Mesenchymal stem cell (in vitro differentiated cells and primary cell): ENCODE results near the gene FAM168B.

Experiments
- DNase-seq: peaks from one replicate; pipeline ENCODE4 v3.0.0-alpha.2; 2013
- H2AFZ ChIP-seq: one replicate; pipeline ENCODE4 v1.6.1; 2013; ENCODE audit warnings: low read depth, mild to moderate bottlenecking, control low read depth, inconsistent platforms, low read length, moderate library complexity
- H2AK5ac ChIP-seq: 2 replicates; pipeline ENCODE4 v1.6.1; 2013; ENCODE audit warnings: low read length, moderate library complexity, mild to moderate bottlenecking, inconsistent platforms; ENCODE audit not compliant: severe bottlenecking
- H2BK120ac ChIP-seq: one replicate; pipeline ENCODE4 v1.6.1; 2013; ENCODE audit warnings: low read depth, mild to moderate bottlenecking, inconsistent platforms, low read length, moderate library complexity
- H2BK12ac ChIP-seq, 2 experiments: one replicate each; pipeline ENCODE4 v1.6.1; 2013; ENCODE audit warnings: inconsistent platforms in 2 of 2, low read length in 2 of 2, mild to moderate bottlenecking in 2 of 2, moderate library complexity in 2 of 2, control low read depth in 1 of 2
- H2BK15ac ChIP-seq: one replicate; pipeline ENCODE4 v1.6.1; 2013; ENCODE audit warnings: mild to moderate bottlenecking, low read depth, inconsistent platforms; ENCODE audit not compliant: poor library complexity, severe bottlenecking
- H2BK5ac ChIP-seq: 2 replicates; pipeline ENCODE4 v1.6.1; 2013; ENCODE audit warnings: low read depth, mild to moderate bottlenecking, low read length, control low read depth, inconsistent platforms; ENCODE audit not compliant: poor library complexity, severe bottlenecking
- H3K14ac ChIP-seq, 2 experiments: one replicate each; pipeline ENCODE4 v1.6.1; 2013; ENCODE audit warnings: inconsistent platforms in 2 of 2, low read length in 2 of 2, control low read depth in 1 of 2, mild to moderate bottlenecking in 1 of 2, moderate library complexity in 1 of 2
- H3K18ac ChIP-seq, 2 experiments: one replicate each; pipeline ENCODE4 v1.6.1; 2013; ENCODE audit warnings: inconsistent platforms in 2 of 2, low read length in 2 of 2, control low read depth in 1 of 2, low read depth in 1 of 2, mild to moderate bottlenecking in 1 of 2
- H3K23ac ChIP-seq, 2 experiments: one replicate each; pipeline ENCODE4 v1.6.1; 2013; ENCODE audit warnings: inconsistent platforms in 2 of 2, low read length in 2 of 2, mild to moderate bottlenecking in 2 of 2, moderate library complexity in 2 of 2, control low read depth in 1 of 2
- H3K27ac ChIP-seq: 2 replicates; pipeline ENCODE4 v1.5.1; 2013; ENCODE audit warnings: mild to moderate bottlenecking, moderate library complexity, low read length, control low read depth, inconsistent platforms; ENCODE audit not compliant: poor library complexity, severe bottlenecking
- H3K27me3 ChIP-seq, 2 experiments: 2 replicates each; pipeline versions ENCODE4 v1.6.1 to v1.7.0; 2013; ENCODE audit warnings: low read length in 2 of 2, mild to moderate bottlenecking in 2 of 2, moderate library complexity in 2 of 2, control low read depth in 1 of 2, inconsistent platforms in 1 of 2; ENCODE audit not compliant: control insufficient read depth in 1 of 2, insufficient read depth in 1 of 2
- H3K36me3 ChIP-seq, 2 experiments: 2 replicates each; pipeline versions ENCODE4 v1.6.1 to v1.7.0; 2013; ENCODE audit warnings: low read length in 2 of 2, control low read depth in 1 of 2, inconsistent platforms in 1 of 2, low read depth in 1 of 2, mild to moderate bottlenecking in 1 of 2; ENCODE audit not compliant: insufficient read depth in 2 of 2, control insufficient read depth in 1 of 2
- H3K4ac ChIP-seq, 2 experiments: one replicate each; pipeline ENCODE4 v1.6.1; 2013; ENCODE audit warnings: inconsistent platforms in 2 of 2, low read length in 2 of 2, mild to moderate bottlenecking in 2 of 2, moderate library complexity in 2 of 2, control low read depth in 1 of 2, low read depth in 1 of 2
- H3K4me1 ChIP-seq: 2 replicates; pipeline ENCODE4 v1.6.1; 2013; ENCODE audit warnings: low read depth, low read length, control low read depth; ENCODE audit not compliant: control insufficient read depth, insufficient read depth
- H3K4me2 ChIP-seq: 2 replicates; pipeline ENCODE4 v1.6.1; 2013; ENCODE audit warnings: low read length, mild to moderate bottlenecking, inconsistent platforms; ENCODE audit not compliant: poor library complexity, severe bottlenecking
- H3K4me3 ChIP-seq, 2 experiments: 2 replicates each; pipeline versions ENCODE4 v1.5.1 to v1.7.0; 2013; ENCODE audit warnings: low read length in 2 of 2, mild to moderate bottlenecking in 2 of 2, control low read depth in 1 of 2, low read depth in 1 of 2; ENCODE audit not compliant: insufficient read depth in 1 of 2
- H3K79me1 ChIP-seq: replicated peaks from 2 replicates; pipeline ENCODE4 v1.6.1; 2013; ENCODE audit warnings: mild to moderate bottlenecking, control low read depth, low read length, inconsistent platforms; ENCODE audit not compliant: poor library complexity, severe bottlenecking
- H3K9ac ChIP-seq: 2 replicates; pipeline ENCODE4 v1.7.0; 2013; ENCODE audit warnings: mild to moderate bottlenecking, low read length, moderate library complexity
- H3K9me3 ChIP-seq: 2 replicates; pipeline ENCODE4 v1.7.0; 2013; ENCODE audit warnings: mild to moderate bottlenecking, low read length; ENCODE audit not compliant: control insufficient read depth
- H4K8ac ChIP-seq: one replicate; pipeline ENCODE4 v1.6.1; 2013; ENCODE audit warnings: inconsistent platforms, mild to moderate bottlenecking, low read length, moderate library complexity
- H4K91ac ChIP-seq: one replicate; pipeline ENCODE4 v1.6.1; 2013; ENCODE audit warnings: mild to moderate bottlenecking, low read length, inconsistent platforms
- WGBS: methylation state at CpG from one replicate; pipeline ENCODE4 v1.1.7; 2013; ENCODE audit warnings: mixed read lengths; 5-methylcytosine and 5-hydroxymethylcytosine counted together

FAM168B gene

DNA sequence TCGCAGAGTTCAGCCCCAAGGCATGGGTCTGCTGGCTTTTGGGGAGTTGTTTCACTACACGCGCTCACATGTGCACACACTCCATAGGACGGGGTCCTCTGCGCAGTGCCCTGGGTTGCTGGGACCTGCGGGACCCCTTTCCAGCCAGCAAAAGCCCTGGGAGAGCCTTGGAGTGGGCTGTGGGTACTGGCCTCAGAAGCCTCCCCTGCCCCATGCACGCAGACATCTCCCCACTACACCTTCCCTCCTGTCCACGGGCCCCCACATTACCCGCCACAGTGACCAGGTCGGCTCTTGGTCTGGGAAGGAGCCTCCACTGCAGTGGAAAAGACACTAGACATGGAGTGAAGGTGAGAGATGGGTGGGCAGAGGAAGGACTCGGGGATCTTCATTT is 48.5 kb downstream of the FAM168B start:
- H2BK12ac ChIP-seq = no peak overlapping the region
- H3K9me3 ChIP-seq = no peaks in the 10 kb centered on the region
- H2AK5ac ChIP-seq = no peak overlapping the region
- no peaks in the 10 kb centered on the region for H3K27me3 ChIP-seq
- peaks cover 18% of the 10 kb centered on the region for H3K79me1 ChIP-seq
- H2BK5ac ChIP-seq = no peak overlapping the region
- no peak overlapping the region for H3K9ac ChIP-seq
- H3K27ac ChIP-seq = no peak overlapping the region
- H3K4me2 ChIP-seq = no peak overlapping the region
- H4K8ac ChIP-seq = no peak overlapping the region
- no peak overlapping the region for H3K18ac ChIP-seq
- H2BK15ac ChIP-seq = no peak overlapping the region
- no peak overlapping the region for H4K91ac ChIP-seq
- peaks cover 40 to 71% of the 10 kb centered on the region in 2 experiments for H3K36me3 ChIP-seq
- no peak overlapping the region for H3K4me3 ChIP-seq
- H3K14ac ChIP-seq = no peak overlapping the region
- H3K4me1 ChIP-seq = peaks cover 9% of the 10 kb centered on the region
- H2BK120ac ChIP-seq = no peak overlapping the region
- H2AFZ ChIP-seq = no peak overlapping the region
- no peak for DNase-seq
- no peak overlapping the region for H3K4ac ChIP-seq
- no peak overlapping the region for H3K23ac ChIP-seq
- WGBS = 93% methylated on average over 10 of the region's 11 CpGs

DNA sequence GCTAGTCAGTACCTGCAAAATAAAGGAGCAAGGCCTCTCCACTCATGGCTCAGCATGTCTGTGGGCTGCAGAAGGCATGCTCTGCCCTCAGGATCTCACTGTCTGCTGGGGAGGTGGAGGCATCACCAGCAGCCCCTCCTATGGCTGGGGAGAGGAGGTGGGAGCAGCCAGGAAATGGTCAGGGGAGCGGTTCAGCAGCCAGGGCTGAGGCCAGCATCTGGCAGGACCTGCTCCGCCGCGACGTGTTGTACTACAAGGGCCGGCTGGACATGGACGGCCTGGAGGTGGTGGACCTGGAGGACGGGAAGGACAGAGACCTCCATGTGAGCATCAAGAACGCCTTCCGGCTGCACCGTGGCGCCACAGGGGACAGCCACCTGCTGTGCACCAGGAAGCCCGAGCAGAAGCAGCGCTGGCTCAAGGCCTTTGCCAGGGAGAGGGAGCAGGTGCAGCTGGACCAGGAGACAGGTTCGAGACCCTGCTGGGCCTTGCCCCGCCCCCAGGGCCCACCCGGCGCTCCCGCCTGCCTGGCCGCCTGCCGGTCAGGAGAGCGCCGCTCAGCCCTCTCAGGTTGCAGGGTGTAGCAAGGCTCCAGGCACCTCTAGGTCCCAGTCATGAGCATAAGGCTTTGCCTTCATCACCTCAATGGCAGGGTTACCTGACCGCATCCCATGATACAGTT is 49.0 kb downstream of the FAM168B start:
- no peak overlapping the region for H2BK5ac ChIP-seq
- H3K4ac ChIP-seq = no peak overlapping the region
- H3K23ac ChIP-seq = no peak overlapping the region
- H2BK12ac ChIP-seq = no peak overlapping the region
- no peak overlapping the region for H2BK15ac ChIP-seq
- H3K36me3 ChIP-seq = peaks cover 35 to 74% of the 10 kb centered on the region in 2 experiments
- no peak overlapping the region for H3K27ac ChIP-seq
- no peaks in the 10 kb centered on the region for H3K27me3 ChIP-seq
- H2AK5ac ChIP-seq = no peak overlapping the region
- no peak overlapping the region for H4K8ac ChIP-seq
- H2AFZ ChIP-seq = no peak overlapping the region
- no peak overlapping the region for H4K91ac ChIP-seq
- H3K14ac ChIP-seq = no peak overlapping the region
- DNase-seq = no peak
- no peak overlapping the region for H2BK120ac ChIP-seq
- peaks cover 16% of the 10 kb centered on the region for H3K79me1 ChIP-seq
- no peak overlapping the region for H3K18ac ChIP-seq
- no peak overlapping the region for H3K9ac ChIP-seq
- H3K4me1 ChIP-seq = peaks cover 9% of the 10 kb centered on the region
- H3K4me3 ChIP-seq = no peak overlapping the region
- WGBS = 91% methylated on average over 24 of the region's 24 CpGs
- no peak overlapping the region for H3K4me2 ChIP-seq
- no peaks in the 10 kb centered on the region for H3K9me3 ChIP-seq

DNA sequence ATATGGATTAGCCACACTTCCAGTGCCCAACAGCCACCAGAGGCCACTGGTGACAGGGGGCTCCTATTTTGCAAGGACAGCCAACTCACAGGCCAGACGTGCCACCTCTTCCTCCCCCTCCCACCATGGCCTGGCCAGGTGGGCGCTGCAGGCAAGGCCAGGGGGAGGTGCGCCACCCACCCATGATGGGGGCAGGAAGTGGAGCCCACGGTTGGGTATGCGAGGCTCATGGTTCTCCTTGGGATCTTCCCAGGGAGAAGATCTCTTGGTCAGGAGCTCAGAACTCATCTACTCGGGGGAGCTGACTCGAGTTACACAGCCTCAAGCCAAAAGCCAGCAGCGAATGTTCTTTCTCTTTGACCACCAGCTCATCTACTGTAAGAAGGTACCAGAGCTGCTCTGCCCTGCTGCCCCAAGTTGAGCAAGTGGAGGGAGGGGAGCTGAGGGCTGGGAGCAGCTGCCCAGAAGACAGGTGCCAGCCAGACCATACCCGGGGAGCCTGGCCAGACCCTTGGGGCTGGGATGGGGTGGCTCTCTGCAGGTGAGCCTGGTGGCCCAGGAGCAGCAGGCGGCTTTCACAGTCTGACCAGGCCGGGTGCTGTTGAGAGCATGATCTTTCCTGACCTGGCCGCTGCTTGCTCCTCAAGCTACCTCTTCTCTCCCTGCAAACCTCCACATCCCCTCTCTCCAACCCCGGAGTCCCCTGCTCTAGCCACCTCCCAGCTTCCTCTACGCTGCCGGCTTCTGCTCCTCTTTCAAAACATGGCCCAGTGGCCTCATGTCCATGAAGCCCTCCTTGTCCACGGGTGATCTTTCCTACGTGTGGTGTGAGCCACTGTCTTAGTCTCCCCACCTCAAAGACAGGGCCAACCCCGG is 49.8 kb downstream of the FAM168B start:
- Histone ChIP-seq H2BK12ac (no peak overlapping the region), H3K14ac (no peak overlapping the region), H2BK15ac (no peak overlapping the region), H2AFZ (no peak overlapping the region), H3K4me2 (no peak overlapping the region), H3K27ac (no peak overlapping the region), H3K4me3 (no peak overlapping the region), H4K91ac (no peak overlapping the region), H3K27me3 (peaks cover 0 to 4% of the 10 kb centered on the region in 2 experiments), H2BK120ac (no peak overlapping the region), H2BK5ac (no peak overlapping the region), H3K18ac (no peak overlapping the region), H4K8ac (no peak overlapping the region), H3K4ac (no peak overlapping the region), H3K4me1 (peaks cover 9% of the 10 kb centered on the region), H3K23ac (no peak overlapping the region), H3K9ac (no peak overlapping the region), H3K79me1 (peaks cover 8% of the 10 kb centered on the region), H2AK5ac (no peak overlapping the region), H3K9me3 (no peaks in the 10 kb centered on the region), H3K36me3 (peaks cover 27 to 66% of the 10 kb centered on the region in 2 experiments)
- no peak for DNase-seq
- WGBS = 97% methylated on average over 18 of the region's 18 CpGs

GRCh38 chr2:131042148-131042775 is 51.0 kb downstream of the FAM168B start:
- Histone ChIP-seq H2BK5ac (no peak overlapping the region), H3K4me3 (no peak overlapping the region), H3K9me3 (no peaks in the 10 kb centered on the region), H3K23ac (no peak overlapping the region), H2BK120ac (no peak overlapping the region), H4K8ac (no peak overlapping the region), H3K27me3 (peaks cover 0 to 13% of the 10 kb centered on the region in 2 experiments), H3K36me3 (peaks cover 16 to 58% of the 10 kb centered on the region in 2 experiments), H3K9ac (no peak overlapping the region), H3K4me1 (peaks cover 11% of the 10 kb centered on the region), H3K4me2 (no peak overlapping the region), H4K91ac (no peak overlapping the region), H2AK5ac (no peak overlapping the region), H3K14ac (no peak overlapping the region), H3K79me1 (peaks cover 5% of the 10 kb centered on the region), H3K18ac (no peak overlapping the region), H2AFZ (no peak overlapping the region), H2BK12ac (no peak overlapping the region), H3K4ac (no peak overlapping the region), H2BK15ac (no peak overlapping the region), H3K27ac (no peak overlapping the region)
- WGBS = 90% methylated on average over 7 of the region's 7 CpGs
- no peak for DNase-seq
